Endothelial cell of umbilical vein (primary cell): Measurements from ENCODE around the gene PDK4. TPM values are rescaled to one million over a fixed set of nuclear protein-coding genes. Genes with fewer than 3 reads are reported as not detected.

ENCODE experiments used
- BruUV-seq: library from RNA; stranded (reverse); fragments of 400-500 nt; replicated peaks from 2 replicates; lab custom pipeline; 2021; lab: Mats Ljungman, UMichigan
- CTCF ChIA-PET: fragments of 300-600, 350-600 bp; sonication (Branson Sonifier 250); formaldehyde crosslinking; loops from one replicate; lab custom pipeline; 2021; ENCODE audit warnings: antibody characterized with exemption, inconsistent platforms; lab: Charles Lee
- POLR2A ChIA-PET: fragments of 300-600, 350-600 bp; sonication (Branson Sonifier 250); formaldehyde crosslinking; loops from one replicate; lab custom pipeline; 2021; ENCODE audit warnings: antibody characterized with exemption, inconsistent platforms; lab: Charles Lee
- DNase-seq: peaks from one replicate; pipeline ENCODE4 v3.0.0-alpha.2; 2011; ENCODE audit warnings: low read depth, low spot score
- FAIRE-seq: peaks from 2 replicates; lab custom pipeline; 2011; peaks lifted over from hg19 to GRCh38; lab: Jason Lieb, UNC
- H2AFZ ChIP-seq: 2 replicates; pipeline ENCODE4 v1.6.0; 2012; ENCODE audit warnings: low read depth, low read length, control low read depth, inconsistent platforms
- H3K27ac ChIP-seq: 2 replicates; pipeline ENCODE4 v1.5.1; 2011; ENCODE audit warnings: low read depth, mild to moderate bottlenecking, control low read depth, low read length, moderate library complexity; ENCODE audit not compliant: insufficient read depth
- H3K27me3 ChIP-seq, 2 experiments: 2 replicates each; pipeline versions ENCODE4 v1.6.0 to v1.6.1; 2011; ENCODE audit warnings: low read length in 2 of 2, mixed read lengths in 1 of 2; ENCODE audit not compliant: control insufficient read depth in 2 of 2, insufficient read depth in 2 of 2
- H3K36me3 ChIP-seq, 2 experiments: 2 replicates in 1 of 2; 3 replicates in 1 of 2; pipeline ENCODE4 v1.5.1; 2011; ENCODE audit warnings: low read length in 2 of 2, mild to moderate bottlenecking in 1 of 2, moderate library complexity in 1 of 2; ENCODE audit not compliant: control insufficient read depth in 2 of 2, insufficient read depth in 2 of 2; ENCODE audit errors: extremely low read depth in 1 of 2
- H3K4me1 ChIP-seq: 3 replicates; pipeline ENCODE4 v1.5.1; 2011; ENCODE audit warnings: mild to moderate bottlenecking, low read length; ENCODE audit not compliant: control insufficient read depth, insufficient read depth; ENCODE audit errors: extremely low read depth
- H3K4me2 ChIP-seq: 2 replicates; pipeline ENCODE4 v1.6.1; 2011; ENCODE audit warnings: low read length, control low read depth, mixed read lengths; ENCODE audit not compliant: insufficient read depth
- H3K4me3 ChIP-seq, 3 experiments: fragments of 200-600 bp in 1 of 3; sonication (generic), shearing (Covaris generic) in 1 of 3; replicated peaks in 1 of 3; 2 replicates each; pipeline ENCODE4 v1.5.1; 2011 to 2016; ENCODE audit warnings: control low read depth in 3 of 3, low read length in 3 of 3, mild to moderate bottlenecking in 2 of 3, inconsistent platforms in 1 of 3, low read depth in 1 of 3, moderate library complexity in 1 of 3; ENCODE audit not compliant: insufficient read depth in 1 of 3
- H3K79me2 ChIP-seq: 2 replicates; pipeline ENCODE4 v1.6.0; 2012; ENCODE audit warnings: low read length, inconsistent platforms; ENCODE audit not compliant: control insufficient read depth, insufficient read depth
- H3K9ac ChIP-seq: replicated peaks from 2 replicates; pipeline ENCODE3; 2011; ENCODE audit warnings: low read length, control low read depth; ENCODE audit not compliant: insufficient read depth; ENCODE audit errors: extremely low read depth
- H3K9me1 ChIP-seq: replicated peaks from 3 replicates; pipeline ENCODE4 v1.6.0; 2011; ENCODE audit warnings: mild to moderate bottlenecking, low read length; ENCODE audit not compliant: control insufficient read depth, insufficient read depth; ENCODE audit errors: extremely low read depth
- H3K9me3 ChIP-seq: replicated peaks from 2 replicates; pipeline ENCODE4 v1.5.1; 2012; ENCODE audit warnings: low read length, inconsistent platforms; ENCODE audit not compliant: control insufficient read depth, insufficient read depth
- H4K20me1 ChIP-seq: replicated peaks from 2 replicates; pipeline ENCODE3; 2011; ENCODE audit warnings: mild to moderate bottlenecking, low read length; ENCODE audit not compliant: control insufficient read depth, insufficient read depth; ENCODE audit errors: extremely low read depth
- EZH2 ChIP-seq: IDR thresholded peaks from 2 replicates; pipeline ENCODE4 v1.6.1; 2012; ENCODE audit warnings: borderline replicate concordance, low read depth, mild to moderate bottlenecking, moderate library complexity, low read length, inconsistent platforms; ENCODE audit not compliant: severe bottlenecking
- FOS ChIP-seq: IDR thresholded peaks from 2 replicates; pipeline ENCODE4 v1.6.1; 2011; ENCODE audit warnings: mild to moderate bottlenecking, low read length, moderate library complexity, borderline replicate concordance; ENCODE audit not compliant: insufficient read depth
- GATA2 ChIP-seq: IDR thresholded peaks from 2 replicates; pipeline ENCODE4 v1.7.0; 2011; ENCODE audit warnings: low read depth, mild to moderate bottlenecking, moderate library complexity, mixed read lengths, low read length; ENCODE audit not compliant: insufficient read length, insufficient read depth
- MAX ChIP-seq: IDR thresholded peaks from 2 replicates; pipeline ENCODE4 v1.6.1; 2011; ENCODE audit not compliant: insufficient read depth, insufficient read length
- MYC ChIP-seq: IDR thresholded peaks from one replicate; pipeline ENCODE4 v1.6.1; 2011; ENCODE audit warnings: mild to moderate bottlenecking, low read depth, low read length
- POLR2A ChIP-seq: IDR thresholded peaks from 2 replicates; pipeline ENCODE4 v1.6.1; 2012; ENCODE audit warnings: low read depth, mild to moderate bottlenecking, control low read depth, low read length
- POLR2AphosphoS5 ChIP-seq: IDR thresholded peaks from 2 replicates; pipeline ENCODE4 v1.6.1; 2012; ENCODE audit warnings: low read depth, mild to moderate bottlenecking, control low read depth, low read length, moderate library complexity; ENCODE audit not compliant: insufficient read depth
- dilution Hi-C: fragments of 300-500 bp; cut with MboI; formaldehyde crosslinking; loops from one replicate; pipeline ENCODE4 v1.15.0; 2019; ENCODE audit warnings: low sequenced_read_pairs; ENCODE audit not compliant: extremely low pct_ligation_motif_present
- intact Hi-C: fragments of 100-400 bp; cut with micrococcal nuclease; formaldehyde crosslinking; loops from one replicate; pipeline ENCODE4 v1.10.0; 2022
- polyA plus RNA-seq, 4 experiments: library from polyadenylated mRNA; depleted of rRNA in 3 of 4; stranded (reverse) in 3 of 4; unstranded in 1 of 4; fragments of >200 nt; gene quantifications; 2 replicates each; pipeline versions ENCODE4 v1.2.1 to v1.2.3, GENCODE V29; 2011 to 2012; ENCODE audit warnings: missing spikeins in 1 of 4
- total RNA-seq: library from RNA; stranded (reverse); gene quantifications from 2 replicates; pipeline ENCODE4 v1.2.3, GENCODE V29; 2021
- TF ChIP-seq, protein P1 (sequence below), 2 donors: IDR thresholded peaks; 1 replicate in 1 of 2; 2 replicates in 1 of 2; pipeline ENCODE4 v1.5.1; 2011; ENCODE audit warnings: low read length in 2 of 2, mild to moderate bottlenecking in 2 of 2, moderate library complexity in 2 of 2, control low read depth in 1 of 2, inconsistent platforms in 1 of 2, low read depth in 1 of 2; ENCODE audit not compliant: insufficient read depth in 1 of 2; ENCODE audit errors: extremely low read depth in 1 of 2

Gene PDK4
- total and polyA plus RNA-seq, 2 donors (not counting 3 experiments of a cell fraction or from before 2014, with no cell fraction given) = 0.75 to 2.5 TPM

GRCh38 chr7:95642173-95642572 is 45.9 kb upstream of the PDK4 start:
- no peaks in the 10 kb centered on the region for H3K9me3 ChIP-seq
- intact Hi-C loops = no loop called here
- H3K4me2 ChIP-seq = no peak overlapping the region
- FAIRE-seq (no peak), DNase-seq (no peak)
- H3K27me3 ChIP-seq = peaks cover 2 to 3% of the 10 kb centered on the region in 2 experiments
- POLR2A ChIA-PET = no interaction called here
- H3K9ac ChIP-seq = no peak overlapping the region
- no TSS peak for BruUV-seq
- H3K79me2 ChIP-seq = no peaks in the 10 kb centered on the region
- H4K20me1 ChIP-seq = no peaks in the 10 kb centered on the region
- no peaks in the 10 kb centered on the region for H3K36me3 ChIP-seq
- dilution Hi-C loops = no loop called here
- no peaks in the 10 kb centered on the region for H3K4me1 ChIP-seq
- H3K27ac ChIP-seq = no peak overlapping the region
- CTCF ChIA-PET = interaction anchor here (0.9 kb wide), 1 partner anchor 246 kb away, joined by 3 read pairs; the partner anchor contains the start of gene PON3
- no peak overlapping the region for H2AFZ ChIP-seq
- TF ChIP-seq POLR2AphosphoS5 = no peak
- TF ChIP-seq, protein P1, sequence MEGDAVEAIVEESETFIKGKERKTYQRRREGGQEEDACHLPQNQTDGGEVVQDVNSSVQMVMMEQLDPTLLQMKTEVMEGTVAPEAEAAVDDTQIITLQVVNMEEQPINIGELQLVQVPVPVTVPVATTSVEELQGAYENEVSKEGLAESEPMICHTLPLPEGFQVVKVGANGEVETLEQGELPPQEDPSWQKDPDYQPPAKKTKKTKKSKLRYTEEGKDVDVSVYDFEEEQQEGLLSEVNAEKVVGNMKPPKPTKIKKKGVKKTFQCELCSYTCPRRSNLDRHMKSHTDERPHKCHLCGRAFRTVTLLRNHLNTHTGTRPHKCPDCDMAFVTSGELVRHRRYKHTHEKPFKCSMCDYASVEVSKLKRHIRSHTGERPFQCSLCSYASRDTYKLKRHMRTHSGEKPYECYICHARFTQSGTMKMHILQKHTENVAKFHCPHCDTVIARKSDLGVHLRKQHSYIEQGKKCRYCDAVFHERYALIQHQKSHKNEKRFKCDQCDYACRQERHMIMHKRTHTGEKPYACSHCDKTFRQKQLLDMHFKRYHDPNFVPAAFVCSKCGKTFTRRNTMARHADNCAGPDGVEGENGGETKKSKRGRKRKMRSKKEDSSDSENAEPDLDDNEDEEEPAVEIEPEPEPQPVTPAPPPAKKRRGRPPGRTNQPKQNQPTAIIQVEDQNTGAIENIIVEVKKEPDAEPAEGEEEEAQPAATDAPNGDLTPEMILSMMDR (IDR thresholded peaks at IDR 0.05; ENCODE audit: extremely low read depth in 1 of 2, insufficient read depth in 1 of 2, low read depth in 1 of 2, low read length in 2 of 2) = no peak
- no peak for TF ChIP-seq POLR2A
- no peak for TF ChIP-seq MAX
- TF ChIP-seq MYC = no peak
- TF ChIP-seq GATA2 = no peak
- no peak for TF ChIP-seq FOS
- no peak for TF ChIP-seq EZH2
- H3K9me1 ChIP-seq = no peaks in the 10 kb centered on the region
- H3K4me3 ChIP-seq = no peak overlapping the region
